Parathyroid adenoma (tissue), 2 donors: Measurements from ENCODE around the gene DCP1B.

Source experiments
- H2AFZ ChIP-seq: fragments of 300-600 bp; sonication (generic); one replicate; pipeline ENCODE4 v1.7.0; 2017; ENCODE audit warnings: antibody characterized with exemption, mild to moderate bottlenecking
- H3K27ac ChIP-seq: fragments of 300-600 bp; sonication (generic); one replicate; pipeline ENCODE4 v1.7.0; 2017
- H3K27me3 ChIP-seq: fragments of 300-600 bp; sonication (generic); one replicate; pipeline ENCODE4 v1.7.0; 2017; ENCODE audit warnings: low read length; ENCODE audit not compliant: control insufficient read depth, insufficient read depth
- H3K36me3 ChIP-seq: fragments of 300-600 bp; sonication (generic); one replicate; pipeline ENCODE4 v1.7.0; 2017; ENCODE audit warnings: low read length; ENCODE audit not compliant: control insufficient read depth, insufficient read depth
- H3K4me1 ChIP-seq: fragments of 300-600 bp; sonication (generic); one replicate; pipeline ENCODE4 v1.7.0; 2017; ENCODE audit warnings: control low read depth
- H3K4me2 ChIP-seq: fragments of 300-600 bp; sonication (generic); one replicate; pipeline ENCODE4 v1.7.0; 2017; ENCODE audit warnings: low read length
- H3K4me3 ChIP-seq: fragments of 300-600 bp; sonication (generic); one replicate; pipeline ENCODE4 v1.7.0; 2017; ENCODE audit warnings: low read depth, low read length
- H3K79me2 ChIP-seq: fragments of 300-600 bp; sonication (generic); one replicate; pipeline ENCODE4 v1.7.0; 2017; ENCODE audit warnings: control low read depth
- H3K9ac ChIP-seq: fragments of 300-600 bp; sonication (generic); one replicate; pipeline ENCODE4 v1.7.0; 2017; ENCODE audit warnings: mild to moderate bottlenecking
- H3K9me3 ChIP-seq: fragments of 300-600 bp; sonication (generic); one replicate; pipeline ENCODE4 v1.7.0; 2017; ENCODE audit warnings: low read length; ENCODE audit not compliant: control insufficient read depth
- CTCF ChIP-seq: fragments of 300-600 bp; sonication (generic); IDR thresholded peaks from one replicate; pipeline ENCODE4 v1.7.0; 2017; ENCODE audit warnings: antibody characterized with exemption, mild to moderate bottlenecking
- donor health status: primary hyperparathyroidism.

Gene DCP1B

DNA sequence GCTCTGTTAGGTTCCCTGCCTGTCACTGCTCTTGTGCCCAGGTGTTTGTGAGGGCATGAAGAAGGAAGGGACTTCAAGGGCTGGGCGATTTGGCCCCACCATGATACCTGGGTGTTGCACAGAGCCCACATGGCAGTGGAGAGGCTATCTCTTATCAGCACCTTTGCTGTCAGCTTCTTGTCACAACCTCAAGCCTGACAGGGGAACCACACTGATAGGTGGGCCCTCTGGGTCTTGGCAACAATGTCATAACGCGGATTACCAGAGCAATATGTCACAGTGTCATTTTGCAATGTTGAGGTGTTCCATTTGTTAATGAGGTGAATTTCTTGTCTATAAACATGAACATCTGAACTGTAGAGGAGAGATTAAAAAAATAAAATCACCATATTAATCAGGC, 25.6 kb upstream of the DCP1B start:
- H3K4me1 ChIP-seq, result peaks cover 4% of the 10 kb centered on the region
- no peak overlapping the region for H2AFZ ChIP-seq
- H3K79me2 ChIP-seq, result no peaks in the 10 kb centered on the region
- no peaks in the 10 kb centered on the region for H3K27me3 ChIP-seq
- no peaks in the 10 kb centered on the region for H3K36me3 ChIP-seq
- H3K9me3 ChIP-seq, result no peaks in the 10 kb centered on the region
- H3K27ac ChIP-seq, result no peak overlapping the region
- H3K9ac ChIP-seq, result no peak overlapping the region
- no peak for TF ChIP-seq CTCF
- no peak overlapping the region for H3K4me3 ChIP-seq
- H3K4me2 ChIP-seq, result no peak overlapping the region

DNA sequence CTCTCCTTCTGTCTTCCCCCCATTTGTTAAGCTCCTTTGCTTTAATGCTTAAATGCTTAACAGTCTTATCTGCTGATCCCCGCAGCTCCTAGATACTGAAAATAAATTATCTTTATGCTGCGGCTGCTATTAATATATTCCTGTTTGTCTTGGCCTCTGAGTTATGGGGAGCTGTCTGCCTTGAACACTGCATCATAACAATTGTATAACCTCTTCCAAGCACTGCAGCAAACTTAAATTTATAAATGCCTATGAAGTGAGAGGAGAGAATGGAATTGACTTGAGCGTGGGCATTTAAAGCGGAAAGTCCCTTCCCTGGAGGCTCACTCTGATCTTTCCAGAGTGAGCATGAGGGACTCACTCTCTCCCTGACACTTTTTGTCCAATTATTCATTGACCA, 23.1 kb upstream of the DCP1B start:
- H3K27ac ChIP-seq, result no peak overlapping the region
- no peak overlapping the region for H3K9ac ChIP-seq
- H3K36me3 ChIP-seq, result no peaks in the 10 kb centered on the region
- H2AFZ ChIP-seq, result no peak overlapping the region
- H3K79me2 ChIP-seq, result no peaks in the 10 kb centered on the region
- no peak overlapping the region for H3K4me3 ChIP-seq
- H3K4me1 ChIP-seq, result no peaks in the 10 kb centered on the region
- no peaks in the 10 kb centered on the region for H3K9me3 ChIP-seq
- H3K27me3 ChIP-seq, result no peaks in the 10 kb centered on the region
- TF ChIP-seq CTCF, result no peak
- H3K4me2 ChIP-seq, result no peak overlapping the region

- Histone ChIP-seq H3K4me3 (no peak overlapping the region), H3K36me3 (no peaks in the 10 kb centered on the region), H3K4me1 (no peaks in the 10 kb centered on the region), H3K4me2 (no peak overlapping the region), H2AFZ (no peak overlapping the region), H3K27ac (no peak overlapping the region), H3K27me3 (no peaks in the 10 kb centered on the region), H3K9ac (no peak overlapping the region), H3K79me2 (no peaks in the 10 kb centered on the region), H3K9me3 (no peaks in the 10 kb centered on the region)
- no peak for TF ChIP-seq CTCF
Observed at GRCh38 chr12:2023365-2023764, 19.1 kb upstream of the DCP1B start.

DNA sequence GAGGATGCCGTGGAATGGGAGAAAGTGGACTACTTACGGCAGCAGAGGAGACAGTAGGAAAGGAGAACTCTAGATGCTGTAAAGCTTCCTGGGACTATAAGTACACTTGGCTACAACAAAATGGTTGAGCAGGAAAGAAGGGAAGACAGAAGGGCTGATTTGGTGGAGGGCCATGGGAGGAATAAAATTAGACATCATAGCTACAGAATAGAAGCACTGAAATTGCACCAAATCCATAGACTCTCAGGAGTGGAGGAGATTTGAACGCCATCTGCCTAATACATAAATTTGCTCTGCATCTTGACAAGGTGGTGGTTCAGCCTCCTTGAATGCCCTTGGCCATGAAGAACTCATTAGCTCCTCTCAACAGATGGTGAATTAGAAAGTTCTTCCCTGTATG, 16.3 kb upstream of the DCP1B start:
- no peak overlapping the region for H3K4me2 ChIP-seq
- no peaks in the 10 kb centered on the region for H3K4me1 ChIP-seq
- H2AFZ ChIP-seq, result no peak overlapping the region
- H3K79me2 ChIP-seq, result no peaks in the 10 kb centered on the region
- H3K9me3 ChIP-seq, result no peaks in the 10 kb centered on the region
- no peaks in the 10 kb centered on the region for H3K27me3 ChIP-seq
- no peak overlapping the region for H3K9ac ChIP-seq
- no peak overlapping the region for H3K4me3 ChIP-seq
- no peak for TF ChIP-seq CTCF
- no peak overlapping the region for H3K27ac ChIP-seq
- H3K36me3 ChIP-seq, result no peaks in the 10 kb centered on the region

DNA sequence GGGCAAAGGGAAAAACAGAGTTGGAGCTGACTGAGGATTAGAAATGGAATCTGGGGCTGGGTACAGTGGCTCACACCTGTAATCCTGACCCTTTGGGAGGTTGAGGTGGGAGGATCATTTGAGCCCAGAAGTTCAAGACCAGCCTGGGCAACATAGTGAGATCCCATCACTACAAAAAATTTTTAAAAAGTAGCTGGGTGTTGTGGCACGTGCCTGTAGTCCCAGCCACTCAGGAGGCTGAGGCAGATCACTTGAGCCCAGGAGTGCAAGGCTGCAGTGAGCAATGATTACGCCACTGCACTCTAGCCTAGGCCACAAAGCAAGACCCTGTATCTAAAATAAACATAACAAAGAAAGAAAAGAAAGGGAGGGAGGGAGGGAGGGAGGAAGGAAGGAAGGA, 14.9 kb upstream of the DCP1B start:
- Histone ChIP-seq H3K36me3 (no peaks in the 10 kb centered on the region), H3K4me2 (no peak overlapping the region), H3K79me2 (no peaks in the 10 kb centered on the region), H2AFZ (no peak overlapping the region), H3K27ac (no peak overlapping the region), H3K9ac (no peak overlapping the region), H3K4me3 (no peak overlapping the region), H3K9me3 (no peaks in the 10 kb centered on the region), H3K27me3 (no peaks in the 10 kb centered on the region), H3K4me1 (peaks cover 4% of the 10 kb centered on the region)
- TF ChIP-seq CTCF, result no peak
